Gastrocnemius medialis (tissue), 4 donors: ENCODE results near the gene KIF5A. TPM values are rescaled to one million over a fixed set of nuclear protein-coding genes. Genes with fewer than 3 reads are reported as not detected.

Source experiments
- ATAC-seq, 2 donors: fragments of 150-250 bp; one replicate each; pipeline ENCODE4 v1.9.1; 2016
- DNase-seq, 2 donors: peaks; one replicate each; pipeline ENCODE4 v3.0.0-alpha.2; 2019
- H3K27ac ChIP-seq, 4 donors: fragments of 200-600 bp; sonication (generic); 1 replicate in 1 of 4; 2 replicates in 3 of 4; pipeline ENCODE4 v1.5.1; 2016 to 2018; ENCODE audit warnings: mild to moderate bottlenecking in 2 of 4, moderate library complexity in 1 of 4
- H3K27me3 ChIP-seq, 3 donors: fragments of 200-600 bp; sonication (generic) in 2 of 3; 1 replicate in 1 of 3; 2 replicates in 2 of 3; pipeline versions ENCODE4 v1.5.1 to v1.6.0; 2016 to 2019; ENCODE audit warnings: mild to moderate bottlenecking in 1 of 3, moderate library complexity in 1 of 3
- H3K36me3 ChIP-seq, 2 donors: fragments of 200-600 bp; sonication (generic) in 1 of 2; one replicate each; pipeline ENCODE4 v1.5.1; 2017 to 2018
- H3K4me1 ChIP-seq, 2 donors: fragments of 200-600 bp; sonication (generic) in 1 of 2; one replicate each; pipeline ENCODE4 v1.5.1; 2016 to 2017; ENCODE audit warnings: mild to moderate bottlenecking in 2 of 2
- H3K4me3 ChIP-seq, 4 donors: fragments of 200-600 bp; sonication (generic) in 3 of 4; 1 replicate in 1 of 4; 2 replicates in 3 of 4; pipeline ENCODE4 v1.5.1; 2016 to 2019; ENCODE audit warnings: mild to moderate bottlenecking in 2 of 4
- H3K9me3 ChIP-seq, 3 donors: fragments of 200-600 bp; sonication (generic) in 2 of 3; 1 replicate in 1 of 3; 2 replicates in 2 of 3; pipeline ENCODE4 v1.5.1; 2016 to 2019
- CTCF ChIP-seq, 5 experiments: fragments of 450-650 bp in 3 of 5; fragments of 200-600 bp in 2 of 5; sonication (generic) in 2 of 5; IDR thresholded peaks in 4 of 5; conservative IDR thresholded peaks in 1 of 5; 1 replicate in 4 of 5; 2 replicates in 1 of 5; pipeline ENCODE4 v1.5.1; 2016 to 2019; ENCODE audit warnings: antibody characterized with exemption in 5 of 5, mild to moderate bottlenecking in 3 of 5, moderate library complexity in 3 of 5
- POLR2A ChIP-seq, 2 donors: fragments of 450-650 bp; IDR thresholded peaks; one replicate each; pipeline ENCODE4 v1.6.1; 2017; ENCODE audit warnings: antibody characterized with exemption in 2 of 2, mild to moderate bottlenecking in 2 of 2, moderate library complexity in 2 of 2
- in situ Hi-C, 4 donors: fragments of 200-750 bp; cut with MboI; loops; one replicate each; pipeline versions ENCODE4 v1.15.0 to v1.8.0; 2017; ENCODE audit warnings: low sequenced_read_pairs in 4 of 4
- intact Hi-C: fragments of 100-400 bp; cut with DNase I; formaldehyde crosslinking; loops from one replicate; pipeline ENCODE4 v1.15.1; 2023; ENCODE audit warnings: low total_unique reads
- total RNA-seq, 4 donors: library from RNA; depleted of rRNA; stranded (reverse); fragments of >200 nt; gene quantifications; one replicate each; pipeline versions ENCODE4 v1.1.0 to v1.2.3, GENCODE V29; 2016

The KIF5A gene
- total RNA-seq, 4 donors from 2014 or later = 0.09 to 0.36 TPM; not detected in 2

GRCh38 chr12:57609781-57610553 lies 60.1 kb downstream of the KIF5A start:
- H3K27ac ChIP-seq = peak overlapping the region; percentile 58 to 76 (median 72)
- TF ChIP-seq POLR2A (IDR thresholded peaks at IDR 0.05) = no peak
- TF ChIP-seq CTCF (IDR thresholded peaks at IDR 0.05 in 4 of 5, conservative IDR thresholded peaks at IDR 0.05 in 1 of 5) = no peak
- ATAC-seq = no peak
- intact Hi-C loops (no loop called here), in situ Hi-C loops (no loop called here)
- peaks cover 29 to 66% (median 58%) of the 10 kb centered on the region in 3 donors for H3K27me3 ChIP-seq
- H3K4me3 ChIP-seq = peak overlapping the region; percentile 54 to 65 (median 60)
- H3K36me3 ChIP-seq = no peaks in the 10 kb centered on the region
- H3K9me3 ChIP-seq = no peaks in the 10 kb centered on the region
- DNase-seq = no peak
- peaks cover 0 to 18% of the 10 kb centered on the region in 2 donors for H3K4me1 ChIP-seq

DNA sequence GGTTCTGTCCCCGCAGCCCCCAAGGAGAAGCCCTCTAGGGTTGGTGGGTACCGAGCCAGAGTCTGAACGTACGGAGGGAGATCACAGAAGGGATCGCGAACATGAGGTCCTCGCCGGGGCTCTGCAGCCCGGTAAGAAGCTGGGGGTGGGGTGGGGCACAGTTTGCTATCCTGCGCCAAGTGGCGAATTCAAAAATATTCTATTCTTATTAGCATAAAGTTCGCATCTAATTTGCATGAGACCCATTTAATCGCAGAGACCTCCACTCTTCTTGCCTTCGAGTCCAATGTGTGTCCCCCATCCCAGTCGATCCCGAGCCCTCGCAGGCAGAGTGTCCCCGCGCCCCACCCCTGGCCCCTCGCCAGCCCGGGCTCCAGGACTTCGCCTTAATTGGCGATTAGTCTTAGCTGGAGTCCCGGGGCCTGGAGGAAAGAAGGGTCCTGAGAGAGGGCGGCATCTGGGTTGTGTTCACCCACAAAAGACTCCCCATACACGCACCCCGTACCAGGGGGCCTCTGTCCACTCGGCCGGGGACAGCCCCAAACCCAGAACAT lies 60.8 kb downstream of the KIF5A start:
- peak in 1 of 2 donors; percentile 39 for ATAC-seq
- DNase-seq = no peak
- H3K36me3 ChIP-seq = no peaks in the 10 kb centered on the region
- peak overlapping the region; percentile 58 to 76 (median 72) for H3K27ac ChIP-seq
- in situ Hi-C loops = no loop called here
- peaks cover 0 to 18% of the 10 kb centered on the region in 2 donors for H3K4me1 ChIP-seq
- intact Hi-C loops = no loop called here
- H3K9me3 ChIP-seq = no peaks in the 10 kb centered on the region
- TF ChIP-seq POLR2A (IDR thresholded peaks at IDR 0.05) = no peak
- no peak for TF ChIP-seq CTCF (IDR thresholded peaks at IDR 0.05 in 4 of 5, conservative IDR thresholded peaks at IDR 0.05 in 1 of 5)
- H3K27me3 ChIP-seq = peaks cover 23 to 60% (median 52%) of the 10 kb centered on the region in 3 donors
- H3K4me3 ChIP-seq = peak overlapping the region; percentile 54 to 65 (median 60)

- peak; percentile 55 to 65 for ATAC-seq
- no peak for DNase-seq
- TF ChIP-seq POLR2A (IDR thresholded peaks at IDR 0.05) (peak; percentile 32 to 36), CTCF (IDR thresholded peaks at IDR 0.05 in 4 of 5, conservative IDR thresholded peaks at IDR 0.05 in 1 of 5) (no peak)
- peaks cover 21 to 64% (median 45%) of the 10 kb centered on the region in 3 donors for H3K27me3 ChIP-seq
- no peaks in the 10 kb centered on the region for H3K9me3 ChIP-seq
- peak within 1 kb of the TSS; percentile 58 to 76 (median 72) for H3K27ac ChIP-seq
- H3K4me3 ChIP-seq = peak within 1 kb of the TSS; percentile 54 to 65 (median 60)
- intact Hi-C loops = no loop called here
- no peaks in the 10 kb centered on the region for H3K36me3 ChIP-seq
- H3K4me1 ChIP-seq = peaks cover 0 to 18% of the 10 kb centered on the region in 2 donors
- in situ Hi-C loops = no loop called here
These were observed 61.4 kb downstream of the KIF5A start, which contains the start of gene ARHGEF25 for GRCh38 chr12:57611108-57611826. ARHGEF25 (plus strand) TSS chr12:57611435; CDS start chr12:57611895, 460 bp downstream.

GRCh38 chr12:57611827-57612710 lies 62.2 kb downstream of the KIF5A start:
- DNase-seq = no peak
- intact Hi-C loops (no loop called here), in situ Hi-C loops (no loop called here)
- peak overlapping the region; percentile 58 to 76 (median 72) for H3K27ac ChIP-seq
- H3K4me1 ChIP-seq = peaks cover 0 to 18% of the 10 kb centered on the region in 2 donors
- no peaks in the 10 kb centered on the region for H3K36me3 ChIP-seq
- no peaks in the 10 kb centered on the region for H3K9me3 ChIP-seq
- TF ChIP-seq POLR2A (IDR thresholded peaks at IDR 0.05) = no peak
- no peak for TF ChIP-seq CTCF (IDR thresholded peaks at IDR 0.05 in 4 of 5, conservative IDR thresholded peaks at IDR 0.05 in 1 of 5)
- peak overlapping the region; percentile 54 to 65 (median 60) for H3K4me3 ChIP-seq
- ATAC-seq = no peak
- H3K27me3 ChIP-seq = peaks cover 21 to 61% (median 42%) of the 10 kb centered on the region in 3 donors
